SK-N-SH treated with all-trans-retinoic acid at 6 μM for 48 hours (cell line): ENCODE data around the gene CCND3.
"Not testable (repeated sequence)": the region's sequence is repeated elsewhere in the genome, so short reads cannot be mapped to it uniquely, and the experiment has no call there.

ENCODE experiments used
- ATAC-seq: fragments of 200-7000 bp; cut with Tn5 transposase; 3 replicates; pipeline ENCODE4 v1.9.1; 2020; ENCODE audit warnings: mild to moderate bottlenecking, moderate library complexity
- ARNTL ChIP-seq: fragments of 450-650 bp; formaldehyde crosslinking; IDR thresholded peaks from 2 replicates; pipeline ENCODE4 v1.5.0; 2020; ENCODE audit warnings: low read depth, mild to moderate bottlenecking, moderate library complexity, borderline replicate concordance
- BACH2 ChIP-seq: fragments of 250-450 bp; sonication (Bioruptor Pico); IDR thresholded peaks from 2 replicates; pipeline ENCODE4 v1.9.0; 2021; ENCODE audit warnings: mild to moderate bottlenecking, borderline replicate concordance
- CREB5 ChIP-seq: fragments of 250-450 bp; sonication (Bioruptor Pico); IDR thresholded peaks from 2 replicates; pipeline ENCODE4 v1.5.1; 2020; ENCODE audit warnings: low read depth, mild to moderate bottlenecking, moderate library complexity
- CSDC2 ChIP-seq: fragments of 250-450 bp; sonication (Bioruptor Pico); IDR thresholded peaks from 2 replicates; pipeline ENCODE4 v1.5.0; 2020; ENCODE audit warnings: mild to moderate bottlenecking, moderate library complexity
- GLIS3 ChIP-seq: fragments of 250-450 bp; sonication (Bioruptor Pico); IDR thresholded peaks from 2 replicates; pipeline ENCODE4 v1.5.0; 2020; ENCODE audit warnings: mild to moderate bottlenecking, moderate library complexity
- ISL1 ChIP-seq: fragments of 250-450 bp; sonication (Bioruptor Pico); IDR thresholded peaks from 2 replicates; pipeline ENCODE4 v2.1.2; 2022; ENCODE audit warnings: mild to moderate bottlenecking, moderate library complexity
- OSR1 ChIP-seq: fragments of 250-450 bp; sonication (Bioruptor Pico); IDR thresholded peaks from 2 replicates; pipeline ENCODE4 v1.8.0; 2022; ENCODE audit warnings: moderate library complexity, mild to moderate bottlenecking, inconsistent platforms
- PATZ1 ChIP-seq: fragments of 250-450 bp; sonication (Bioruptor Pico); IDR thresholded peaks from 2 replicates; pipeline ENCODE4 v1.8.0; 2020; ENCODE audit warnings: mild to moderate bottlenecking, moderate library complexity, borderline replicate concordance
- POU6F1 ChIP-seq: fragments of 250-450 bp; sonication (Bioruptor Pico); IDR thresholded peaks from 2 replicates; pipeline ENCODE4 v1.8.0; 2021; ENCODE audit warnings: low read depth, mild to moderate bottlenecking, moderate library complexity, borderline replicate concordance
- PPARA ChIP-seq: fragments of 250-450 bp; sonication (Bioruptor Pico); IDR thresholded peaks from 2 replicates; pipeline ENCODE4 v1.5.0; 2020; ENCODE audit warnings: mild to moderate bottlenecking, borderline replicate concordance
- SNAI2 ChIP-seq: fragments of 250-450 bp; sonication (Bioruptor Pico); IDR thresholded peaks from 2 replicates; pipeline ENCODE4 v1.5.0; 2020; ENCODE audit warnings: mild to moderate bottlenecking, moderate library complexity
- TCF4 ChIP-seq: fragments of 250-450 bp; sonication (Bioruptor Pico); IDR thresholded peaks from 2 replicates; pipeline ENCODE4 v1.8.0; 2021; ENCODE audit warnings: mild to moderate bottlenecking, moderate library complexity, borderline replicate concordance
- TOX ChIP-seq: fragments of 250-450 bp; sonication (Bioruptor Pico); IDR thresholded peaks from 2 replicates; pipeline ENCODE4 v1.8.0; 2021; ENCODE audit warnings: mild to moderate bottlenecking, moderate library complexity, borderline replicate concordance
- ZC3H10 ChIP-seq: fragments of 250-450 bp; sonication (Bioruptor Pico); IDR thresholded peaks from 2 replicates; pipeline ENCODE4 v1.5.1; 2021; ENCODE audit warnings: mild to moderate bottlenecking, moderate library complexity
- ZFP3 ChIP-seq: fragments of 250-450 bp; sonication (Bioruptor Pico); IDR thresholded peaks from 2 replicates; pipeline ENCODE4 v1.5.0; 2020; ENCODE audit warnings: mild to moderate bottlenecking, moderate library complexity
- ZFP30 ChIP-seq: fragments of 450-650 bp; formaldehyde crosslinking; IDR thresholded peaks from 2 replicates; pipeline ENCODE4 v1.5.0; 2022; ENCODE audit warnings: mild to moderate bottlenecking, moderate library complexity
- ZNF565 ChIP-seq: fragments of 450-650 bp; formaldehyde crosslinking; conservative IDR thresholded peaks from 2 replicates; pipeline ENCODE4 v1.5.0; 2020; ENCODE audit warnings: low read depth, mild to moderate bottlenecking, moderate library complexity
- ZNF70 ChIP-seq: fragments of 450-650 bp; formaldehyde crosslinking; IDR thresholded peaks from 2 replicates; pipeline ENCODE4 v1.5.0; 2020; ENCODE audit warnings: mild to moderate bottlenecking, moderate library complexity
- TF ChIP-seq, protein P1 (sequence below): fragments of 250-450 bp; sonication (Bioruptor Pico); IDR thresholded peaks from 2 replicates; pipeline ENCODE4 v1.5.0; 2020; ENCODE audit warnings: mild to moderate bottlenecking, moderate library complexity
- TF ChIP-seq, protein P2 (sequence below): fragments of 250-450 bp; sonication (Bioruptor Pico); IDR thresholded peaks from 2 replicates; pipeline ENCODE4 v1.5.1; 2021; ENCODE audit warnings: mild to moderate bottlenecking, moderate library complexity

Gene CCND3

GRCh38 chr6:41954668-41955067 is 13.1 kb upstream of the CCND3 start:
- ATAC-seq: no peak
- TF ChIP-seq ARNTL (CRISPR knock-in tag) (no peak), PPARA (no peak)

GRCh38 chr6:41947581-41948220 is 6.1 kb upstream of the CCND3 start:
- TF ChIP-seq OSR1 (CRISPR knock-in tag) (no peak), ZFP30 (no peak), CSDC2 (CRISPR knock-in tag) (no peak), ISL1 (CRISPR knock-in tag) (no peak), PATZ1 (CRISPR knock-in tag) (no peak), ZC3H10 (CRISPR knock-in tag) (no peak), TCF4 (no peak), ZNF70 (CRISPR knock-in tag) (no peak), POU6F1 (CRISPR knock-in tag) (no peak), ZFP3 (CRISPR knock-in tag) (no peak), PPARA (no peak), GLIS3 (no peak), SNAI2 (CRISPR knock-in tag) (no peak), TOX (CRISPR knock-in tag) (no peak)
- TF ChIP-seq, protein P1, sequence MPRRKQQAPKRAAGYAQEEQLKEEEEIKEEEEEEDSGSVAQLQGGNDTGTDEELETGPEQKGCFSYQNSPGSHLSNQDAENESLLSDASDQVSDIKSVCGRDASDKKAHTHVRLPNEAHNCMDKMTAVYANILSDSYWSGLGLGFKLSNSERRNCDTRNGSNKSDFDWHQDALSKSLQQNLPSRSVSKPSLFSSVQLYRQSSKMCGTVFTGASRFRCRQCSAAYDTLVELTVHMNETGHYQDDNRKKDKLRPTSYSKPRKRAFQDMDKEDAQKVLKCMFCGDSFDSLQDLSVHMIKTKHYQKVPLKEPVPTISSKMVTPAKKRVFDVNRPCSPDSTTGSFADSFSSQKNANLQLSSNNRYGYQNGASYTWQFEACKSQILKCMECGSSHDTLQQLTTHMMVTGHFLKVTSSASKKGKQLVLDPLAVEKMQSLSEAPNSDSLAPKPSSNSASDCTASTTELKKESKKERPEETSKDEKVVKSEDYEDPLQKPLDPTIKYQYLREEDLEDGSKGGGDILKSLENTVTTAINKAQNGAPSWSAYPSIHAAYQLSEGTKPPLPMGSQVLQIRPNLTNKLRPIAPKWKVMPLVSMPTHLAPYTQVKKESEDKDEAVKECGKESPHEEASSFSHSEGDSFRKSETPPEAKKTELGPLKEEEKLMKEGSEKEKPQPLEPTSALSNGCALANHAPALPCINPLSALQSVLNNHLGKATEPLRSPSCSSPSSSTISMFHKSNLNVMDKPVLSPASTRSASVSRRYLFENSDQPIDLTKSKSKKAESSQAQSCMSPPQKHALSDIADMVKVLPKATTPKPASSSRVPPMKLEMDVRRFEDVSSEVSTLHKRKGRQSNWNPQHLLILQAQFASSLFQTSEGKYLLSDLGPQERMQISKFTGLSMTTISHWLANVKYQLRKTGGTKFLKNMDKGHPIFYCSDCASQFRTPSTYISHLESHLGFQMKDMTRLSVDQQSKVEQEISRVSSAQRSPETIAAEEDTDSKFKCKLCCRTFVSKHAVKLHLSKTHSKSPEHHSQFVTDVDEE (CRISPR knock-in tag): no peak
- TF ChIP-seq, protein P2, sequence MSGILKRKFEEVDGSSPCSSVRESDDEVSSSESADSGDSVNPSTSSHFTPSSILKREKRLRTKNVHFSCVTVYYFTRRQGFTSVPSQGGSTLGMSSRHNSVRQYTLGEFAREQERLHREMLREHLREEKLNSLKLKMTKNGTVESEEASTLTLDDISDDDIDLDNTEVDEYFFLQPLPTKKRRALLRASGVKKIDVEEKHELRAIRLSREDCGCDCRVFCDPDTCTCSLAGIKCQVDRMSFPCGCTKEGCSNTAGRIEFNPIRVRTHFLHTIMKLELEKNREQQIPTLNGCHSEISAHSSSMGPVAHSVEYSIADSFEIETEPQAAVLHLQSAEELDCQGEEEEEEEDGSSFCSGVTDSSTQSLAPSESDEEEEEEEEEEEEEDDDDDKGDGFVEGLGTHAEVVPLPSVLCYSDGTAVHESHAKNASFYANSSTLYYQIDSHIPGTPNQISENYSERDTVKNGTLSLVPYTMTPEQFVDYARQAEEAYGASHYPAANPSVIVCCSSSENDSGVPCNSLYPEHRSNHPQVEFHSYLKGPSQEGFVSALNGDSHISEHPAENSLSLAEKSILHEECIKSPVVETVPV (CRISPR knock-in tag): no peak
- ATAC-seq: no peak

GRCh38 chr6:41943456-41943855 is 1.8 kb upstream of the CCND3 start:
- TF ChIP-seq TCF4 (no peak), ZNF70 (CRISPR knock-in tag) (no peak), PATZ1 (CRISPR knock-in tag) (no peak), TOX (CRISPR knock-in tag) (no peak), CSDC2 (CRISPR knock-in tag) (no peak), ZC3H10 (CRISPR knock-in tag) (no peak), BACH2 (no peak), ARNTL (CRISPR knock-in tag) (no peak), ZNF565 (CRISPR knock-in tag) (no peak), GLIS3 (no peak), CREB5 (CRISPR knock-in tag) (no peak)
- TF ChIP-seq, protein P2 (CRISPR knock-in tag): no peak

DNA sequence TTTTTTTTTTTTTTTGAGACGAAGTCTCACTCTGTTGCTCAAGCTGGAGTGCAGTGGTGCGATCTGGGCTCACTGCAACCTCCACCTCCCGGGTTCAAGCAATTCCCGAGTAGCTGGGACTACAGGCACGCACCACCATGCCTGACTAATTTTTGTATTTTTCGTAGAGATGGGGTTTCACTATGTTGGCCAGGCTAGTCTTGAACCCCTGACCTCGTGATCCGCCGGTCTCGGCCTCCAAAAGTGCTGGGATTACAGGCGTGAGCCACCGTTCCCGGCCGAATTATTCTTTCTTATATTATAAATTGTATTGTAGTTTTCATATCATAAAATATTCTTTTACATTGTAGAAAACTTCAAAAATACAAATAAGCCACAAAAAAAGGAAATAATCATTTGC is 1.3 kb upstream of the CCND3 start:
- not testable (repeated sequence) for ATAC-seq

More at GRCh38 chr6:41943456-41943855, 1.8 kb upstream of the CCND3 start:
- ATAC-seq: no peak
